OCI-LY1 (cell line): ENCODE results near the gene COL26A1.

Experiments
- H2AFZ ChIP-seq: fragments of 200-600 bp; sonication (generic), shearing (Covaris generic); 2 replicates; pipeline ENCODE4 v1.6.0; 2014; ENCODE audit warnings: antibody characterized with exemption, mild to moderate bottlenecking, low read length
- H3F3A ChIP-seq: fragments of 200-600 bp; sonication (generic), shearing (Covaris generic); 2 replicates; pipeline ENCODE4 v1.6.0; 2014; ENCODE audit warnings: mild to moderate bottlenecking, antibody characterized with exemption, low read length, moderate library complexity; ENCODE audit not compliant: insufficient read depth
- H3K27ac ChIP-seq: fragments of 200-600 bp; sonication (generic); 2 replicates; pipeline ENCODE4 v1.5.1; 2014; ENCODE audit warnings: low read length, mixed run types, mild to moderate bottlenecking, low read depth; ENCODE audit not compliant: poor library complexity, severe bottlenecking
- H3K27me3 ChIP-seq: fragments of 200-600 bp; sonication (generic); 2 replicates; pipeline ENCODE4 v1.6.0; 2014; ENCODE audit warnings: antibody characterized with exemption, mild to moderate bottlenecking, low read length, moderate library complexity; ENCODE audit not compliant: insufficient read depth
- H3K36me3 ChIP-seq: fragments of 200-600 bp; sonication (generic); 2 replicates; pipeline ENCODE4 v1.6.1; 2014; ENCODE audit warnings: mild to moderate bottlenecking, antibody characterized with exemption, low read length, moderate library complexity, mixed read lengths; ENCODE audit not compliant: insufficient read depth
- H3K4me1 ChIP-seq: fragments of 200-600 bp; sonication (generic); 2 replicates; pipeline ENCODE4 v1.5.1; 2014; ENCODE audit warnings: mild to moderate bottlenecking, low read length, moderate library complexity; ENCODE audit not compliant: insufficient read depth, severe bottlenecking
- H3K4me2 ChIP-seq: fragments of 200-600 bp; sonication (generic), shearing (Covaris generic); 2 replicates; pipeline ENCODE4 v1.6.1; 2014; ENCODE audit warnings: low read length
- H3K4me3 ChIP-seq: fragments of 200-600 bp; sonication (generic); 2 replicates; pipeline ENCODE4 v1.5.1; 2014; ENCODE audit warnings: low read length, low read depth, mild to moderate bottlenecking, mixed read lengths; ENCODE audit not compliant: poor library complexity, severe bottlenecking
- H3K79me2 ChIP-seq: fragments of 200-600 bp; shearing (Covaris generic); 2 replicates; pipeline ENCODE4 v1.6.1; 2016; ENCODE audit warnings: mixed run types, low read length, mixed read lengths; ENCODE audit not compliant: insufficient read depth
- H3K9ac ChIP-seq: fragments of 200-600 bp; sonication (generic), shearing (Covaris generic); 2 replicates; pipeline ENCODE4 v1.6.1; 2014; ENCODE audit warnings: mild to moderate bottlenecking, low read length, mixed read lengths
- H3K9me2 ChIP-seq: fragments of 200-600 bp; sonication (generic), shearing (Covaris generic); 2 replicates; pipeline ENCODE4 v1.6.1; 2014; ENCODE audit warnings: low read depth, mild to moderate bottlenecking, low read length, mixed read lengths
- H3K9me3 ChIP-seq: fragments of 200-600 bp; shearing (Covaris generic); 2 replicates; pipeline ENCODE4 v1.6.1; 2014; ENCODE audit warnings: low read length, mixed read lengths
- H4K20me1 ChIP-seq: fragments of 200-600 bp; sonication (generic), shearing (Covaris generic); 2 replicates; pipeline ENCODE4 v1.6.0; 2016; ENCODE audit warnings: mild to moderate bottlenecking, low read length; ENCODE audit not compliant: insufficient read depth
- CTCF ChIP-seq: fragments of 200-600 bp; sonication (generic), shearing (Covaris generic); IDR thresholded peaks from 2 replicates; pipeline ENCODE4 v1.5.1; 2017; ENCODE audit warnings: mild to moderate bottlenecking, antibody characterized with exemption, low read length, moderate library complexity, mixed read lengths
- EZH2 ChIP-seq: fragments of 200-600 bp; sonication (generic), shearing (Covaris generic); IDR thresholded peaks from 2 replicates; pipeline ENCODE4 v1.8.0; 2017; ENCODE audit warnings: borderline replicate concordance, mixed run types, mild to moderate bottlenecking, antibody characterized with exemption, low read length, moderate library complexity, mixed read lengths

The COL26A1 gene

GRCh38 chr7:101562531-101563197, 200.0 kb downstream of the COL26A1 start:
- Histone ChIP-seq H3K9ac (no peak overlapping the region), H3K27ac (no peak overlapping the region), H3F3A (no peaks in the 10 kb centered on the region), H3K79me2 (no peaks in the 10 kb centered on the region), H3K27me3 (peaks cover 9% of the 10 kb centered on the region; the same call in 1 of the 2 replicates), H3K9me3 (no peaks in the 10 kb centered on the region), H4K20me1 (no peaks in the 10 kb centered on the region), H3K4me2 (no peak overlapping the region), H3K36me3 (no peaks in the 10 kb centered on the region; the same call in 1 of the 2 replicates), H2AFZ (no peak overlapping the region), H3K4me1 (no peaks in the 10 kb centered on the region), H3K9me2 (no peaks in the 10 kb centered on the region), H3K4me3 (no peak overlapping the region)
- TF ChIP-seq EZH2, result no peak

- no peaks in the 10 kb centered on the region for H3K9me3 ChIP-seq
These were observed 200.7 kb downstream of the COL26A1 start for GRCh38 chr7:101563198-101563901.

GRCh38 chr7:101563943-101564777, 201.5 kb downstream of the COL26A1 start:
- Histone ChIP-seq H3K4me2 (no peak overlapping the region), H3K4me3 (no peak overlapping the region), H3K9ac (no peak overlapping the region), H3K36me3 (no peaks in the 10 kb centered on the region; the same call in 1 of the 2 replicates), H3K9me2 (no peaks in the 10 kb centered on the region), H4K20me1 (no peaks in the 10 kb centered on the region), H2AFZ (no peak overlapping the region), H3K79me2 (no peaks in the 10 kb centered on the region), H3K27ac (no peak overlapping the region), H3K4me1 (no peaks in the 10 kb centered on the region), H3F3A (no peaks in the 10 kb centered on the region), H3K27me3 (peaks cover 9% of the 10 kb centered on the region; the same call in 1 of the 2 replicates), H3K9me3 (no peaks in the 10 kb centered on the region)
- TF ChIP-seq EZH2 (no peak), CTCF (no peak)

More at GRCh38 chr7:101563198-101563901, 200.7 kb downstream of the COL26A1 start:
- Histone ChIP-seq H3K27ac (no peak overlapping the region), H4K20me1 (no peaks in the 10 kb centered on the region), H3K4me1 (no peaks in the 10 kb centered on the region), H3F3A (no peaks in the 10 kb centered on the region), H3K9me2 (no peaks in the 10 kb centered on the region), H2AFZ (no peak overlapping the region), H3K4me3 (no peak overlapping the region), H3K79me2 (no peaks in the 10 kb centered on the region), H3K36me3 (no peaks in the 10 kb centered on the region; the same call in 1 of the 2 replicates), H3K9ac (no peak overlapping the region), H3K4me2 (no peak overlapping the region), H3K27me3 (peaks cover 9% of the 10 kb centered on the region; the same call in 1 of the 2 replicates)
- TF ChIP-seq CTCF, result no peak
- no peak for TF ChIP-seq EZH2
